8988T (cell line): ENCODE data around the gene ANXA5.
A peak's percentile ranks its signal among the peaks of the same experiment; 100 is the strongest.
"Not testable (repeated sequence)": the region's sequence is repeated elsewhere in the genome, so short reads cannot be mapped to it uniquely, and the experiment has no call there.

Experiments
- DNase-seq: peaks from one replicate; pipeline ENCODE4 v3.0.0; 2011

The ANXA5 gene

GRCh38 chr4:121696581-121697461, at the start of gene ANXA5:
Gene ANXA5, minus strand, starts transcription at chr4:121696980. Its CDS starts 391 bp downstream, at chr4:121696589.
- DNase-seq, result peak; percentile 28

GRCh38 chr4:121742794-121743193, 46.0 kb upstream of the ANXA5 start:
- no peak for DNase-seq

- DNase-seq, result no peak
These were observed 45.0 kb upstream of the ANXA5 start for GRCh38 chr4:121741751-121742150.

GRCh38 chr4:121740796-121741409, 44.1 kb upstream of the ANXA5 start:
- DNase-seq, result no peak

GRCh38 chr4:121739575-121739974, 42.8 kb upstream of the ANXA5 start:
- DNase-seq, result no peak

GRCh38 chr4:121738780-121739535, 42.2 kb upstream of the ANXA5 start:
- no peak for DNase-seq

- no peak for DNase-seq
These were observed 41.2 kb upstream of the ANXA5 start for GRCh38 chr4:121737846-121738554.

GRCh38 chr4:121736735-121737351, 40.1 kb upstream of the ANXA5 start:
- DNase-seq, result no peak

- DNase-seq, result no peak
These were observed 37.8 kb upstream of the ANXA5 start for GRCh38 chr4:121734571-121734970.

GRCh38 chr4:121733942-121734341, 37.2 kb upstream of the ANXA5 start:
- DNase-seq, result no peak

GRCh38 chr4:121729753-121730152, 33.0 kb upstream of the ANXA5 start:
- DNase-seq, result not testable (repeated sequence)

- DNase-seq, result no peak
These were observed 32.0 kb upstream of the ANXA5 start for GRCh38 chr4:121728798-121729226.

- DNase-seq, result no peak
These were observed 31.3 kb upstream of the ANXA5 start for GRCh38 chr4:121728066-121728465.

GRCh38 chr4:121726642-121727268, 30.0 kb upstream of the ANXA5 start:
- DNase-seq, result no peak

- no peak for DNase-seq
These were observed 27.9 kb upstream of the ANXA5 start for GRCh38 chr4:121724671-121725070.

GRCh38 chr4:121721700-121722099, 24.9 kb upstream of the ANXA5 start:
- no peak for DNase-seq

GRCh38 chr4:121720109-121720508, 23.3 kb upstream of the ANXA5 start:
- DNase-seq, result no peak

- no peak for DNase-seq
These were observed 21.0 kb upstream of the ANXA5 start for GRCh38 chr4:121717680-121718237.

GRCh38 chr4:121714548-121714947, 17.8 kb upstream of the ANXA5 start:
- no peak for DNase-seq

GRCh38 chr4:121712783-121713182, 16.0 kb upstream of the ANXA5 start:
- no peak for DNase-seq

- no peak for DNase-seq
These were observed 15.3 kb upstream of the ANXA5 start for GRCh38 chr4:121712001-121712651.
